Loucy (cell line): ENCODE measurements around the gene EVI5.

Experiments used
- H2AFZ ChIP-seq: fragments of 200-600 bp; sonication (generic); 2 replicates; pipeline ENCODE4 v1.6.0; 2016; ENCODE audit warnings: antibody characterized with exemption, mild to moderate bottlenecking, low read length, moderate library complexity
- H3F3A ChIP-seq: fragments of 200-600 bp; 2 replicates; pipeline ENCODE4 v1.6.0; 2016; ENCODE audit warnings: antibody characterized with exemption, low read depth, mild to moderate bottlenecking
- H3K27me3 ChIP-seq: fragments of 200-600 bp; sonication (generic); 2 replicates; pipeline ENCODE4 v1.6.1; 2014; ENCODE audit warnings: low read length, mild to moderate bottlenecking; ENCODE audit not compliant: insufficient read depth, poor library complexity, severe bottlenecking
- H3K36me3 ChIP-seq: fragments of 200-600 bp; sonication (generic); 2 replicates; pipeline ENCODE4 v1.6.1; 2016; ENCODE audit warnings: low read length; ENCODE audit not compliant: insufficient read depth
- H3K4me1 ChIP-seq: fragments of 200-600 bp; sonication (generic); 2 replicates; pipeline ENCODE4 v1.5.1; 2014; ENCODE audit warnings: low read length, mild to moderate bottlenecking; ENCODE audit not compliant: insufficient read depth, poor library complexity, severe bottlenecking
- H3K4me2 ChIP-seq: fragments of 200-600 bp; sonication (generic); 2 replicates; pipeline ENCODE4 v1.6.0; 2014; ENCODE audit warnings: antibody characterized with exemption, low read length, low read depth, mild to moderate bottlenecking; ENCODE audit not compliant: poor library complexity, severe bottlenecking
- H3K4me3 ChIP-seq: fragments of 200-600 bp; sonication (generic); 2 replicates; pipeline ENCODE4 v1.5.1; 2014; ENCODE audit warnings: low read length, mild to moderate bottlenecking, mixed read lengths; ENCODE audit not compliant: poor library complexity, severe bottlenecking
- H3K79me2 ChIP-seq: fragments of 200-600 bp; sonication (generic); 2 replicates; pipeline ENCODE4 v1.6.1; 2014; ENCODE audit warnings: low read length; ENCODE audit not compliant: insufficient read depth
- H3K9ac ChIP-seq: fragments of 200-600 bp; sonication (generic); 2 replicates; pipeline ENCODE4 v1.6.0; 2014; ENCODE audit warnings: mild to moderate bottlenecking, low read depth, low read length, moderate library complexity; ENCODE audit not compliant: poor library complexity, severe bottlenecking
- H3K9me2 ChIP-seq: fragments of 200-600 bp; sonication (generic); replicated peaks from 2 replicates; pipeline ENCODE4 v1.6.1; 2016; ENCODE audit warnings: low read depth, low read length, mixed read lengths
- H3K9me3 ChIP-seq: fragments of 200-600 bp; sonication (generic); 2 replicates; pipeline ENCODE4 v1.6.1; 2014; ENCODE audit warnings: mild to moderate bottlenecking, antibody characterized with exemption, low read length, low read depth; ENCODE audit not compliant: insufficient read depth
- H4K20me1 ChIP-seq: fragments of 200-600 bp; sonication (generic); 2 replicates; pipeline ENCODE4 v1.6.0; 2014; ENCODE audit warnings: antibody characterized with exemption, low read length, mild to moderate bottlenecking; ENCODE audit not compliant: insufficient read depth, poor library complexity, severe bottlenecking
- EZH2phosphoT487 ChIP-seq: fragments of 200-600 bp; IDR thresholded peaks from 2 replicates; pipeline ENCODE4 v1.6.1; 2018; ENCODE audit warnings: antibody characterized with exemption, mild to moderate bottlenecking, moderate library complexity, borderline replicate concordance
- TF ChIP-seq, protein P1 (sequence below): fragments of 200-600 bp; sonication (generic); conservative IDR thresholded peaks from 2 replicates; pipeline ENCODE4 v1.5.1; 2014; ENCODE audit warnings: mild to moderate bottlenecking, antibody characterized with exemption, low read length

EVI5 gene

DNA sequence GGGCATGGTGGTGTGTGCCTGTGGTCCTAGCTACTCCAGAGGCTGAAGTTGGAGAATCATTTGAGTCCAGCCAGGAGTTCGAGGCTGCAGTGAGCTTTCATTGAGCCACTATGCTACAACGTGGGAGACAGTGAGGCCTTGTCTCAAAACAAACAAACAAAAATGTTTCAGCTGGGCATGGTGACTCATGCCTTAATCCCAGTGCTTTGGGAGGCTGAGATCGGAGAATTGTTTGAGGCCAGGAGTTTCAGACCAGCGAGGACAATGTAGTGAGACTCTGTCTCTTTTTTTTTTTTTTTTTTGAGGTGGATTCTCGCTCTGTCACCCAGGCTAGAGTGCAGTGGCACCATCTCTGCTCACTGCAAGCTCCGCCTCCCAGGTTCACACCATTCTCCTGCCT, 41.9 kb upstream of the EVI5 start:
- Histone ChIP-seq H3K9me2 (no peaks in the 10 kb centered on the region), H3K4me2 (no peak overlapping the region), H2AFZ (no peak overlapping the region), H3K27me3 (peaks cover under 1% of the 10 kb centered on the region), H3K79me2 (no peaks in the 10 kb centered on the region), H3K4me3 (no peak overlapping the region), H3F3A (no peaks in the 10 kb centered on the region), H3K9ac (no peak overlapping the region), H3K36me3 (no peaks in the 10 kb centered on the region), H4K20me1 (no peaks in the 10 kb centered on the region), H3K9me3 (no peaks in the 10 kb centered on the region), H3K4me1 (no peaks in the 10 kb centered on the region)
- TF ChIP-seq EZH2phosphoT487: no peak
- TF ChIP-seq, protein P1, sequence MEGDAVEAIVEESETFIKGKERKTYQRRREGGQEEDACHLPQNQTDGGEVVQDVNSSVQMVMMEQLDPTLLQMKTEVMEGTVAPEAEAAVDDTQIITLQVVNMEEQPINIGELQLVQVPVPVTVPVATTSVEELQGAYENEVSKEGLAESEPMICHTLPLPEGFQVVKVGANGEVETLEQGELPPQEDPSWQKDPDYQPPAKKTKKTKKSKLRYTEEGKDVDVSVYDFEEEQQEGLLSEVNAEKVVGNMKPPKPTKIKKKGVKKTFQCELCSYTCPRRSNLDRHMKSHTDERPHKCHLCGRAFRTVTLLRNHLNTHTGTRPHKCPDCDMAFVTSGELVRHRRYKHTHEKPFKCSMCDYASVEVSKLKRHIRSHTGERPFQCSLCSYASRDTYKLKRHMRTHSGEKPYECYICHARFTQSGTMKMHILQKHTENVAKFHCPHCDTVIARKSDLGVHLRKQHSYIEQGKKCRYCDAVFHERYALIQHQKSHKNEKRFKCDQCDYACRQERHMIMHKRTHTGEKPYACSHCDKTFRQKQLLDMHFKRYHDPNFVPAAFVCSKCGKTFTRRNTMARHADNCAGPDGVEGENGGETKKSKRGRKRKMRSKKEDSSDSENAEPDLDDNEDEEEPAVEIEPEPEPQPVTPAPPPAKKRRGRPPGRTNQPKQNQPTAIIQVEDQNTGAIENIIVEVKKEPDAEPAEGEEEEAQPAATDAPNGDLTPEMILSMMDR: no peak

DNA sequence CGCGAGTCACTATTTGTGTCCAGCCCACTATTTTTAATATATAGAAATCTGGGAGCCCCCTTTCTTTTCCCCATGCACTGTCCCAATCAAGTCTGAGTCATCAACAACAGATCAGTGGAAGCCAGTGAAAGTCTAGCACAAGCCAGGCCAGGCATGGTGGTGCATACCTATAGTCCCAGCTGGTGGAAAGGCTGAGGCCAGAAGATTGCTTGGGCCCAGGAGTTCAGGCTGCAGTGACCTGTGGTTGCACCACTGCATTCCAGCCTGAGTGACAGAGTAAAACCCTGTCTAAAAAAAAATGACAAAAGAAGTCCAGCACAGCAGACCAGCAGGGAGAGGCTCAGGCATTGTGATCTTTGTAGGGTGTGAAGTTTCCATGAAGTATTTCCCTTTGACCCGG, 38.0 kb upstream of the EVI5 start:
- Histone ChIP-seq H3K9me2 (no peaks in the 10 kb centered on the region), H4K20me1 (no peaks in the 10 kb centered on the region), H3K79me2 (no peaks in the 10 kb centered on the region), H3K27me3 (no peaks in the 10 kb centered on the region), H2AFZ (no peak overlapping the region), H3K36me3 (no peaks in the 10 kb centered on the region), H3F3A (no peaks in the 10 kb centered on the region), H3K4me3 (no peak overlapping the region), H3K9me3 (no peaks in the 10 kb centered on the region), H3K4me1 (no peaks in the 10 kb centered on the region), H3K4me2 (no peak overlapping the region), H3K9ac (no peak overlapping the region)
- TF ChIP-seq, protein P1: no peak
- no peak for TF ChIP-seq EZH2phosphoT487

DNA sequence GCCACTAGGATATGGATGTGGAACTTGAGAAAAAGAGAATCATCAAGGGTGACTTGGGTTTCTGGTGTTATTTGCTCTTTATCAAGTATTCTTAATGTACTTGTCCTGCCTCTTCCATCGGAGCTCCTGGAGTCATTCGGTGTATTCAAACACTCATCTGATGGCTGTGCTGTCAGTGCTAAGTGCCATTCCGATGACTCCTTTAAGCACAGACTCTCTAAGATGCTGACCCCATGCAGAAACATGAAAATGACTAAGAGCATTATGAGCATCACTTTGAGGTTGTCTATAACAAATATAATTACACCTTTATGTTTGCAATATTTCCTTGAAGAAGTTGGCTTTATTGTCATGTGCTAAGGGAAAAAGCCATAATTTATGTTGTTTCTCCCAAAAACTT, 35.6 kb upstream of the EVI5 start:
- TF ChIP-seq EZH2phosphoT487: no peak

DNA sequence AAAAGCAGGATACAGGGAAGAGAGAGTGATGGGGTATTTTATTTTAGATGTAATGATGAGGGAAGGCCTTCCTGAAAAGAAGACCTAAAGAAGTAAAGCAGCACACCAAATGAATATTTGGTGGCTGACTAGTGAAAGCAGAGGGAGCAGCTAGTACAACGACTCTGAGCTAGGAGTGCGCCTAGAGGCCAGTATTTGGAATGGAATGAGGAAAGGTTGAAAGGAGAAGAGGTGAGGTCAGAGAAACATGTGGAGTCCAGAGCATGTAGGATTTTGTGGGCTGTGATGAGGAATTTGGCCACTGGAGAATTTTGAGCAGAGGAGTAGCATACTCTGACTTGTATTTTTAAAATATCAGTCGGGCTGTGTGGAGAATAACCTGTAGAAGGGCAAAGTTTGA, 35.1 kb upstream of the EVI5 start:
- H3K4me3 ChIP-seq: no peak overlapping the region
- H3K9ac ChIP-seq: no peak overlapping the region
- no peaks in the 10 kb centered on the region for H4K20me1 ChIP-seq
- no peaks in the 10 kb centered on the region for H3K9me3 ChIP-seq
- no peak for TF ChIP-seq EZH2phosphoT487
- TF ChIP-seq, protein P1: no peak
- no peak overlapping the region for H3K4me2 ChIP-seq
- no peak overlapping the region for H2AFZ ChIP-seq
- no peaks in the 10 kb centered on the region for H3K4me1 ChIP-seq
- no peaks in the 10 kb centered on the region for H3F3A ChIP-seq
- no peaks in the 10 kb centered on the region for H3K9me2 ChIP-seq
- no peaks in the 10 kb centered on the region for H3K27me3 ChIP-seq
- H3K79me2 ChIP-seq: no peaks in the 10 kb centered on the region
- H3K36me3 ChIP-seq: no peaks in the 10 kb centered on the region

More for the DNA sequence above, 35.6 kb upstream of the EVI5 start:
- Histone ChIP-seq H3K36me3 (no peaks in the 10 kb centered on the region), H3K27me3 (no peaks in the 10 kb centered on the region), H3K4me3 (no peak overlapping the region), H4K20me1 (no peaks in the 10 kb centered on the region), H3K9me2 (no peaks in the 10 kb centered on the region), H3K9ac (no peak overlapping the region), H3K79me2 (no peaks in the 10 kb centered on the region), H3F3A (no peaks in the 10 kb centered on the region), H3K4me1 (no peaks in the 10 kb centered on the region), H3K4me2 (no peak overlapping the region), H2AFZ (no peak overlapping the region), H3K9me3 (no peaks in the 10 kb centered on the region)
